GM12874 (cell line): ENCODE results near the gene ATP6V1G3.

Experiments
- CTCF ChIP-seq: IDR thresholded peaks from 2 replicates; pipeline ENCODE4 v1.5.1; 2011; ENCODE audit warnings: low read depth, mild to moderate bottlenecking, control low read depth, low read length, moderate library complexity; ENCODE audit not compliant: insufficient read depth

Gene ATP6V1G3

DNA sequence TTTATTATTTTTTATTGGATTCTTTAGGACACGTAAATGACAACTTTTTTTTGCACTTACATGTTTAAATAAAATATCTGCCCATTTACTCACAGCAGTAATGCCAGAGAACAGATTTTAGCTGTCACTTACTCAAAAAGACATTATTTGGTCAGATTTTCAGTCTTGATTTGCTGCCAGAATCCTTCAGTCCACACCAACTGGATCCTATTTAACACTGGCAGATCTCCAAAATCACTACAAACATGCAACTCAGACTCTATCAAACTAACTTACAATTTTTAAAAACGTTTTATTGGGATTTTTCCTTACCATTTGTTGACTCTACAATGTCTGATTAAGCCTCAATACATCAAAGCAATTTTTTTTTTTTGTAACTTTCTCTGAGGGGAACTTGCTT, 11.1 kb downstream of the ATP6V1G3 start:
- no peak for TF ChIP-seq CTCF

- no peak for TF ChIP-seq CTCF
Observed at GRCh38 chr1:198528364-198528763, 12.1 kb downstream of the ATP6V1G3 start.

- no peak for TF ChIP-seq CTCF
Observed at GRCh38 chr1:198524556-198524955, 15.9 kb downstream of the ATP6V1G3 start.

- TF ChIP-seq CTCF: no peak
Observed at GRCh38 chr1:198523182-198523950, 17.1 kb downstream of the ATP6V1G3 start.

DNA sequence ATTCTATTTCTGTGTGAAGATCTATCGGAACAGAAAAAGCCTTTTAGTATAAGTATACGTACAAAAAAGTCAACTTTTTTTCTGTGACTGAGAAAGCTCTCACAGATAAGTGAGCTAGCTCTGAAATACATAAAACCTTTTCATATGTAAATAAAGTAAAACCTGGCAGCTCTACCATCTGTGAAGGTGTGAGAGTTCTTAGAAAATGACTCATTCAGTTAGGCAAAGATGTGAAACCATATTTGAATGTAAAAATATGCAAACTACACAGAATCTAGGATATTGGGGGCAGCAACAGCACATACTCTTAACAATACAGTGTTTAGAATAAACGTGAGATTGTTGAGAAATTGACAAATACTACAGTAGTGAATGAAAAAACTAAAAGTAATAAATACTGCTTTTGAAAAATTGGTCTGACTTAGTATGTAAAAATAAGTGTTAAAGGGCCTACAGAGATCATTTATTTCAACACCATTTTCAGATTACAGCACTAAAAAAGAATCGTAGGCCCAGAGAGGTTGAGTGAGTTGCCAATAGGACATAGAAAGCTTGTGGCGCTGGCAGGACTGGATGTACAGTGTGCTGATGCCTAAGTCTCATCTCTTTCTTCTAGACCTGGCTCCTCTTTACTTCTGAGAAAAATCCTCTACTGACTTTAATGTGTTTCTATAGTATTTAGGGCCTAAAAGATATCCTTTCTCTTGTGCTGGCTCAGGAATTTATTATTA, 19.8 kb downstream of the ATP6V1G3 start:
- TF ChIP-seq CTCF: no peak

GRCh38 chr1:198519639-198520501, 20.6 kb downstream of the ATP6V1G3 start:
- TF ChIP-seq CTCF: no peak
